Articular chondrocyte of knee joint (primary cell): ENCODE results near the gene RAVER2. TPM values are rescaled to one million over a fixed set of nuclear protein-coding genes. Genes with fewer than 3 reads are reported as not detected.

Experiments
- total RNA-seq: library from RNA; depleted of rRNA; stranded (reverse); fragments of >200 nt; gene quantifications from 2 replicates; pipeline ENCODE4 v1.2.3, GENCODE V29; 2012

The RAVER2 gene
- 8.1 and 9.7 TPM in 2 replicates for total RNA-seq

GRCh38 chr1:64744492-64745180 is at the start of gene RAVER2:
TSS of gene RAVER2 (plus strand) at chr1:64745075. CDS start at chr1:64745173, 98 bp downstream.

Other genes starting within 250 kb of the RAVER2 start
- gene JAK1, start 221.5 kb downstream of the RAVER2 start, total RNA-seq, result 191 and 192 TPM in 2 replicates